GM23338 (cell line): ENCODE measurements around the gene SLC9A8.

Experiments
- CREB1 ChIP-seq: fragments of 250-450 bp; sonication (Bioruptor Pico); IDR thresholded peaks from 2 replicates; pipeline ENCODE4 v1.5.0; 2020; ENCODE audit warnings: low read depth, mild to moderate bottlenecking, moderate library complexity
- EZH2 ChIP-seq: fragments of 200-600 bp; sonication (generic); IDR thresholded peaks from one replicate; pipeline ENCODE4 v1.8.0; 2017; ENCODE audit warnings: antibody characterized with exemption, mild to moderate bottlenecking, low read depth; ENCODE audit not compliant: unreplicated experiment
- EZH2phosphoT487 ChIP-seq: fragments of 200-600 bp; sonication (generic); IDR thresholded peaks from one replicate; pipeline ENCODE4 v1.8.1; 2018; ENCODE audit warnings: antibody characterized with exemption; ENCODE audit not compliant: unreplicated experiment
- JUNB ChIP-seq: IDR thresholded peaks from one replicate; pipeline ENCODE4 v1.6.1; 2016; ENCODE audit warnings: antibody characterized with exemption; ENCODE audit not compliant: unreplicated experiment
- NANOG ChIP-seq: IDR thresholded peaks from 2 replicates; pipeline ENCODE4 v1.6.1; 2016; ENCODE audit warnings: antibody characterized with exemption, borderline replicate concordance
- POLR2AphosphoS5 ChIP-seq: IDR thresholded peaks from 2 replicates; pipeline ENCODE4 v1.6.1; 2016; ENCODE audit warnings: antibody characterized with exemption, low read depth
- STAT1 ChIP-seq: IDR thresholded peaks from one replicate; pipeline ENCODE4 v1.6.1; 2016; ENCODE audit warnings: antibody characterized with exemption; ENCODE audit not compliant: unreplicated experiment
- ZNF114 ChIP-seq: fragments of 250-450 bp; sonication (Bioruptor Pico); IDR thresholded peaks from 2 replicates; pipeline ENCODE4 v1.5.0; 2020; ENCODE audit warnings: mild to moderate bottlenecking, moderate library complexity
- ZNF331 ChIP-seq: fragments of 250-450 bp; sonication (Bioruptor Pico); IDR thresholded peaks from 2 replicates; pipeline ENCODE4 v1.5.0; 2020; ENCODE audit warnings: low read depth, mild to moderate bottlenecking, moderate library complexity
- TF ChIP-seq, protein P1 (sequence below), 2 experiments: fragments of 200-600 bp in 1 of 2; sonication (generic) in 1 of 2; conservative IDR thresholded peaks; 2 replicates each; pipeline versions ENCODE4 v1.5.1 to v1.6.1; 2016 to 2017; ENCODE audit warnings: antibody characterized with exemption in 2 of 2, low read depth in 2 of 2, mild to moderate bottlenecking in 2 of 2, moderate library complexity in 1 of 2
- TF ChIP-seq, protein P2 (sequence below): IDR thresholded peaks from one replicate; pipeline ENCODE4 v1.6.1; 2018; ENCODE audit warnings: antibody characterized with exemption; ENCODE audit not compliant: unreplicated experiment
- TF ChIP-seq, protein P3 (sequence below): fragments of 250-450 bp; sonication (Bioruptor Pico); IDR thresholded peaks from 2 replicates; pipeline ENCODE4 v1.5.0; 2020; ENCODE audit warnings: mild to moderate bottlenecking, moderate library complexity
- TF ChIP-seq, protein P4 (sequence below): IDR thresholded peaks from 2 replicates; pipeline ENCODE4 v1.6.1; 2016; ENCODE audit warnings: antibody characterized with exemption

DNA sequence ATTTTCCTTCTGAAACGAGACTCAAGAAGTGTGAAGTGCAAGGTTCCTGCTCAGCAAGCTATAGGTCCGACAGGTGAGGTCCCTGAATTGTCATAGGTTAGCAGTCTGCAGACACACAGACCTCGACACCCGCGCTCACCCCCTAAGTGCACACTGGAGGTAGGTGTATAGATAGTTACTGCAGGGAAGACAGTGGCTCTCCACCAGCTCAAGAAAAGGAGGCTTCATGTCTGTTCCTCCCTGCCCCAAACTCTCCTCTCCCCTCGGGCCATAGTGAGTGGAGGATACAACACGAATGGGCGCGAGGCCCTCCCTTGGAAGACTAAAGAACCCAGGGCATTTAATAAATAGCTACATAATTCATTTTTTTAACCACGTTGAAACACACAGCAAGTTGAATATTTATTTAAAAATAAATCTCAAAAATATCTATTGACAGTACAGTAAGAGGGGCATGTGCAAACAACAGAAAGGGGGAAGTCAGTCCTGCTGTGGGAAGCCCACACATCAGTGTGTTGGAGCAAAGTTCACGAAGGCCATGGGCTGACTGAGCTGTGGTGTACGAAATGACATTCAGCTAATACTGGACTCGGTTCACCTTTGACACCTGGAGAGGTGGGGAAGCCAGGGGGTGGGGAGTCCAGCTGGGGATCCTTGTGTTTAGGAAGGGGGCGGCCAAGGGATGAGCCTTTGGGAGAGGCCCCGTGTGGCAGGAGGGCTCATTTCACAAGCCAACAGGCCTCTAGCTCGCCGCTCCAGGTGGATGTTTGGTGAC lies 92.0 kb downstream of the SLC9A8 start:
- TF ChIP-seq, protein P1, sequence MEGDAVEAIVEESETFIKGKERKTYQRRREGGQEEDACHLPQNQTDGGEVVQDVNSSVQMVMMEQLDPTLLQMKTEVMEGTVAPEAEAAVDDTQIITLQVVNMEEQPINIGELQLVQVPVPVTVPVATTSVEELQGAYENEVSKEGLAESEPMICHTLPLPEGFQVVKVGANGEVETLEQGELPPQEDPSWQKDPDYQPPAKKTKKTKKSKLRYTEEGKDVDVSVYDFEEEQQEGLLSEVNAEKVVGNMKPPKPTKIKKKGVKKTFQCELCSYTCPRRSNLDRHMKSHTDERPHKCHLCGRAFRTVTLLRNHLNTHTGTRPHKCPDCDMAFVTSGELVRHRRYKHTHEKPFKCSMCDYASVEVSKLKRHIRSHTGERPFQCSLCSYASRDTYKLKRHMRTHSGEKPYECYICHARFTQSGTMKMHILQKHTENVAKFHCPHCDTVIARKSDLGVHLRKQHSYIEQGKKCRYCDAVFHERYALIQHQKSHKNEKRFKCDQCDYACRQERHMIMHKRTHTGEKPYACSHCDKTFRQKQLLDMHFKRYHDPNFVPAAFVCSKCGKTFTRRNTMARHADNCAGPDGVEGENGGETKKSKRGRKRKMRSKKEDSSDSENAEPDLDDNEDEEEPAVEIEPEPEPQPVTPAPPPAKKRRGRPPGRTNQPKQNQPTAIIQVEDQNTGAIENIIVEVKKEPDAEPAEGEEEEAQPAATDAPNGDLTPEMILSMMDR (conservative IDR thresholded peaks at IDR 0.05; ENCODE audit: low read depth in 2 of 2): no peak
- TF ChIP-seq ZNF114 (CRISPR knock-in tag): no peak
- TF ChIP-seq, protein P2, sequence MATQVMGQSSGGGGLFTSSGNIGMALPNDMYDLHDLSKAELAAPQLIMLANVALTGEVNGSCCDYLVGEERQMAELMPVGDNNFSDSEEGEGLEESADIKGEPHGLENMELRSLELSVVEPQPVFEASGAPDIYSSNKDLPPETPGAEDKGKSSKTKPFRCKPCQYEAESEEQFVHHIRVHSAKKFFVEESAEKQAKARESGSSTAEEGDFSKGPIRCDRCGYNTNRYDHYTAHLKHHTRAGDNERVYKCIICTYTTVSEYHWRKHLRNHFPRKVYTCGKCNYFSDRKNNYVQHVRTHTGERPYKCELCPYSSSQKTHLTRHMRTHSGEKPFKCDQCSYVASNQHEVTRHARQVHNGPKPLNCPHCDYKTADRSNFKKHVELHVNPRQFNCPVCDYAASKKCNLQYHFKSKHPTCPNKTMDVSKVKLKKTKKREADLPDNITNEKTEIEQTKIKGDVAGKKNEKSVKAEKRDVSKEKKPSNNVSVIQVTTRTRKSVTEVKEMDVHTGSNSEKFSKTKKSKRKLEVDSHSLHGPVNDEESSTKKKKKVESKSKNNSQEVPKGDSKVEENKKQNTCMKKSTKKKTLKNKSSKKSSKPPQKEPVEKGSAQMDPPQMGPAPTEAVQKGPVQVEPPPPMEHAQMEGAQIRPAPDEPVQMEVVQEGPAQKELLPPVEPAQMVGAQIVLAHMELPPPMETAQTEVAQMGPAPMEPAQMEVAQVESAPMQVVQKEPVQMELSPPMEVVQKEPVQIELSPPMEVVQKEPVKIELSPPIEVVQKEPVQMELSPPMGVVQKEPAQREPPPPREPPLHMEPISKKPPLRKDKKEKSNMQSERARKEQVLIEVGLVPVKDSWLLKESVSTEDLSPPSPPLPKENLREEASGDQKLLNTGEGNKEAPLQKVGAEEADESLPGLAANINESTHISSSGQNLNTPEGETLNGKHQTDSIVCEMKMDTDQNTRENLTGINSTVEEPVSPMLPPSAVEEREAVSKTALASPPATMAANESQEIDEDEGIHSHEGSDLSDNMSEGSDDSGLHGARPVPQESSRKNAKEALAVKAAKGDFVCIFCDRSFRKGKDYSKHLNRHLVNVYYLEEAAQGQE: no peak
- TF ChIP-seq, protein P3, sequence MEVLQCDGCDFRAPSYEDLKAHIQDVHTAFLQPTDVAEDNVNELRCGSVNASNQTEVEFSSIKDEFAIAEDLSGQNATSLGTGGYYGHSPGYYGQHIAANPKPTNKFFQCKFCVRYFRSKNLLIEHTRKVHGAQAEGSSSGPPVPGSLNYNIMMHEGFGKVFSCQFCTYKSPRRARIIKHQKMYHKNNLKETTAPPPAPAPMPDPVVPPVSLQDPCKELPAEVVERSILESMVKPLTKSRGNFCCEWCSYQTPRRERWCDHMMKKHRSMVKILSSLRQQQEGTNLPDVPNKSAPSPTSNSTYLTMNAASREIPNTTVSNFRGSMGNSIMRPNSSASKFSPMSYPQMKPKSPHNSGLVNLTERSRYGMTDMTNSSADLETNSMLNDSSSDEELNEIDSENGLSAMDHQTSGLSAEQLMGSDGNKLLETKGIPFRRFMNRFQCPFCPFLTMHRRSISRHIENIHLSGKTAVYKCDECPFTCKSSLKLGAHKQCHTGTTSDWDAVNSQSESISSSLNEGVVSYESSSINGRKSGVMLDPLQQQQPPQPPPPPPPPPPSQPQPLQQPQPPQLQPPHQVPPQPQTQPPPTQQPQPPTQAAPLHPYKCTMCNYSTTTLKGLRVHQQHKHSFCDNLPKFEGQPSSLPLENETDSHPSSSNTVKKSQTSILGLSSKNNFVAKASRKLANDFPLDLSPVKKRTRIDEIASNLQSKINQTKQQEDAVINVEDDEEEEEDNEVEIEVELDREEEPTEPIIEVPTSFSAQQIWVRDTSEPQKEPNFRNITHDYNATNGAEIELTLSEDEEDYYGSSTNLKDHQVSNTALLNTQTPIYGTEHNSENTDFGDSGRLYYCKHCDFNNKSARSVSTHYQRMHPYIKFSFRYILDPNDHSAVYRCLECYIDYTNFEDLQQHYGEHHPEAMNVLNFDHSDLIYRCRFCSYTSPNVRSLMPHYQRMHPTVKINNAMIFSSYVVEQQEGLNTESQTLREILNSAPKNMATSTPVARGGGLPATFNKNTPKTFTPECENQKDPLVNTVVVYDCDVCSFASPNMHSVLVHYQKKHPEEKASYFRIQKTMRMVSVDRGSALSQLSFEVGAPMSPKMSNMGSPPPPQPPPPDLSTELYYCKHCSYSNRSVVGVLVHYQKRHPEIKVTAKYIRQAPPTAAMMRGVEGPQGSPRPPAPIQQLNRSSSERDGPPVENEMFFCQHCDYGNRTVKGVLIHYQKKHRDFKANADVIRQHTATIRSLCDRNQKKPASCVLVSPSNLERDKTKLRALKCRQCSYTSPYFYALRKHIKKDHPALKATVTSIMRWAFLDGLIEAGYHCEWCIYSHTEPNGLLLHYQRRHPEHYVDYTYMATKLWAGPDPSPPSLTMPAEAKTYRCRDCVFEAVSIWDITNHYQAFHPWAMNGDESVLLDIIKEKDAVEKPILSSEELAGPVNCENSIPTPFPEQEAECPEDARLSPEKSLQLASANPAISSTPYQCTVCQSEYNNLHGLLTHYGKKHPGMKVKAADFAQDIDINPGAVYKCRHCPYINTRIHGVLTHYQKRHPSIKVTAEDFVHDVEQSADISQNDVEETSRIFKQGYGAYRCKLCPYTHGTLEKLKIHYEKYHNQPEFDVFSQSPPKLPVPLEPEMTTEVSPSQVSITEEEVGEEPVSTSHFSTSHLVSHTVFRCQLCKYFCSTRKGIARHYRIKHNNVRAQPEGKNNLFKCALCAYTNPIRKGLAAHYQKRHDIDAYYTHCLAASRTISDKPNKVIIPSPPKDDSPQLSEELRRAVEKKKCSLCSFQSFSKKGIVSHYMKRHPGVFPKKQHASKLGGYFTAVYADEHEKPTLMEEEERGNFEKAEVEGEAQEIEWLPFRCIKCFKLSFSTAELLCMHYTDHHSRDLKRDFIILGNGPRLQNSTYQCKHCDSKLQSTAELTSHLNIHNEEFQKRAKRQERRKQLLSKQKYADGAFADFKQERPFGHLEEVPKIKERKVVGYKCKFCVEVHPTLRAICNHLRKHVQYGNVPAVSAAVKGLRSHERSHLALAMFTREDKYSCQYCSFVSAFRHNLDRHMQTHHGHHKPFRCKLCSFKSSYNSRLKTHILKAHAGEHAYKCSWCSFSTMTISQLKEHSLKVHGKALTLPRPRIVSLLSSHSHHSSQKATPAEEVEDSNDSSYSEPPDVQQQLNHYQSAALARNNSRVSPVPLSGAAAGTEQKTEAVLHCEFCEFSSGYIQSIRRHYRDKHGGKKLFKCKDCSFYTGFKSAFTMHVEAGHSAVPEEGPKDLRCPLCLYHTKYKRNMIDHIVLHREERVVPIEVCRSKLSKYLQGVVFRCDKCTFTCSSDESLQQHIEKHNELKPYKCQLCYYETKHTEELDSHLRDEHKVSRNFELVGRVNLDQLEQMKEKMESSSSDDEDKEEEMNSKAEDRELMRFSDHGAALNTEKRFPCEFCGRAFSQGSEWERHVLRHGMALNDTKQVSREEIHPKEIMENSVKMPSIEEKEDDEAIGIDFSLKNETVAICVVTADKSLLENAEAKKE (CRISPR knock-in tag): no peak
- TF ChIP-seq EZH2: no peak
- no peak for TF ChIP-seq EZH2phosphoT487
- no peak for TF ChIP-seq POLR2AphosphoS5
- TF ChIP-seq CREB1 (CRISPR knock-in tag): no peak
- TF ChIP-seq ZNF331 (CRISPR knock-in tag): no peak
- no peak for TF ChIP-seq JUNB
- TF ChIP-seq NANOG: no peak
- TF ChIP-seq STAT1: no peak
- TF ChIP-seq, protein P4, sequence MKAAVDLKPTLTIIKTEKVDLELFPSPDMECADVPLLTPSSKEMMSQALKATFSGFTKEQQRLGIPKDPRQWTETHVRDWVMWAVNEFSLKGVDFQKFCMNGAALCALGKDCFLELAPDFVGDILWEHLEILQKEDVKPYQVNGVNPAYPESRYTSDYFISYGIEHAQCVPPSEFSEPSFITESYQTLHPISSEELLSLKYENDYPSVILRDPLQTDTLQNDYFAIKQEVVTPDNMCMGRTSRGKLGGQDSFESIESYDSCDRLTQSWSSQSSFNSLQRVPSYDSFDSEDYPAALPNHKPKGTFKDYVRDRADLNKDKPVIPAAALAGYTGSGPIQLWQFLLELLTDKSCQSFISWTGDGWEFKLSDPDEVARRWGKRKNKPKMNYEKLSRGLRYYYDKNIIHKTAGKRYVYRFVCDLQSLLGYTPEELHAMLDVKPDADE: no peak
